ENCODE results near the gene HEYL. TPM values are rescaled to one million over a fixed set of nuclear protein-coding genes. Genes with fewer than 3 reads are reported as not detected.

The HEYL gene
- total RNA-seq, 6 donors from 2014 or later, result 3.8 to 31.9 (median 15.5) TPM

DNA sequence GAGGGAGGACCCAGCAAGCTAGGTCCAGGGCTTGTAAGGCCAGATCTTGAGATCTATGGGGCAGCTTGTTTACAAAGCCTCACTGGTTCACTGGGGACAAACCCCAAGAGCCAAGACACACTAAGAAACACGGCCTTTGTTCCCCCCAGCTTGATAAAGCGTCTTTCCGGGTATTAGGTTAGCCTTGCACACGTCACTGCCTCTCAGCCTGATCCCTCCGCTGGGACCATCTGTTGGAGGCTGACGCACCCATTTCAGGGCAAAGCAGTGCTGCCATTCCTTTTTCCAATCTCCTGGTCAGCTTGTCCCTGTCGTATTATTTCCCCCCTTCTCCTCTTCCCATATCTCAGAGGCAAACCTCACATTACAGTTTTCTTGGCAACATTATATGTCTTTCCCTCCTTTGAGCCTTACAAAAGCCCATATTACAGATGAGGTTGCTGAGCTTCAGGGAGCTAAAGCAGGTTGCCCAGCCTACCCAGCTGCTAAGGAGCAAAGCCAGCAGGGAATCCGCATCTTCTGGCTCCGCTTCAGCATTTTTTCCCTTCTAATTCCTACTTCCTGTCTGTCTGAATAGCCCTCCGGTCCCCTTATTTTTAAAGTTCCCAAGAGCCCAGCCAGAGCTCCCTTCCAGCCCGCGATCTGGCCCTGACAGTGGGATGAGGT is 4.1 kb downstream of the HEYL start:
- TF ChIP-seq POLR2A (IDR thresholded peaks at IDR 0.05), result no peak
- TF ChIP-seq POLR2AphosphoS5 (IDR thresholded peaks at IDR 0.05), result peak in 1 of 2 donors; percentile 33
- 74 to 76% methylated on average over 12 of the region's 12 CpGs for WGBS, 2 donors
- Histone ChIP-seq H3K27me3 (peaks cover 0 to 8% (median 0%) of the 10 kb centered on the region in 4 donors), H3K4me3 (peak overlapping the region in 2 of 4 donors; percentile 0 to 75), H3K36me3 (peaks cover 0 to 13% (median 1%) of the 10 kb centered on the region in 4 donors), H3K27ac (peak overlapping the region; percentile 43 to 62 (median 56)), H3K9me3 (no peaks in the 10 kb centered on the region), H3K4me1 (peaks cover 5 to 34% (median 12%) of the 10 kb centered on the region in 4 donors)
- DNase-seq, result no peak
- ATAC-seq (ENCODE audit: low FRiP score in 2 of 2), result no peak

DNA sequence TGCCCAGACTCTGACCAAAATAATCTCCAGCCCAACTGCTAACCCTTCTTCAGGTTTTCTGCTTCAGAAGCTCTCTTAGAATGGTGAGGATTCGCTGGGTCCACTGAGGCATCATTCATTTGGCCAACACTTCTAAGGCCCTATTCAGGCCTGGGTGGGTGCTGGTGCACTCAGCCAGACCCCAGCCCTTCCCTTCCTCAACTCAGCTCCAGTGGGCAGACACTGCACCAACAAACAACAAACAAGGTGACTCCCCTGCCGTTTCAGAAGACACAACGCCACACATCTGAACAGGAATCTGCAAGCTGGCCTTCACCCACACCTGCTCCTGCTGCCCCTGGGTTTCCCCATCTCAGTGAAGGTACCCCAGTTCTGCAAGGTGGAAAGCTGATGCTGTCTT is 6.0 kb downstream of the HEYL start:
- DNase-seq (no peak), ATAC-seq (ENCODE audit: low FRiP score in 2 of 2) (no peak)
- Histone ChIP-seq H3K4me3 (peak overlapping the region in 3 of 4 donors; percentile 18 to 39 (median 35)), H3K27ac (peak overlapping the region in 3 of 4 donors; percentile 0 to 75 (median 21)), H3K9me3 (no peaks in the 10 kb centered on the region), H3K4me1 (peaks cover 0 to 16% (median 4%) of the 10 kb centered on the region in 4 donors), H3K36me3 (peaks cover 0 to 21% (median 3%) of the 10 kb centered on the region in 4 donors), H3K27me3 (no peaks in the 10 kb centered on the region)
- 94 to 96% methylated on average over 2 to 3 of the region's 3 CpGs for WGBS, 2 donors
- no peak for TF ChIP-seq CTCF (IDR thresholded peaks at IDR 0.05)
- no peak for TF ChIP-seq POLR2A (IDR thresholded peaks at IDR 0.05)
- no peak for TF ChIP-seq EP300 (IDR thresholded peaks at IDR 0.05)
- TF ChIP-seq POLR2AphosphoS5 (IDR thresholded peaks at IDR 0.05), result no peak

DNA sequence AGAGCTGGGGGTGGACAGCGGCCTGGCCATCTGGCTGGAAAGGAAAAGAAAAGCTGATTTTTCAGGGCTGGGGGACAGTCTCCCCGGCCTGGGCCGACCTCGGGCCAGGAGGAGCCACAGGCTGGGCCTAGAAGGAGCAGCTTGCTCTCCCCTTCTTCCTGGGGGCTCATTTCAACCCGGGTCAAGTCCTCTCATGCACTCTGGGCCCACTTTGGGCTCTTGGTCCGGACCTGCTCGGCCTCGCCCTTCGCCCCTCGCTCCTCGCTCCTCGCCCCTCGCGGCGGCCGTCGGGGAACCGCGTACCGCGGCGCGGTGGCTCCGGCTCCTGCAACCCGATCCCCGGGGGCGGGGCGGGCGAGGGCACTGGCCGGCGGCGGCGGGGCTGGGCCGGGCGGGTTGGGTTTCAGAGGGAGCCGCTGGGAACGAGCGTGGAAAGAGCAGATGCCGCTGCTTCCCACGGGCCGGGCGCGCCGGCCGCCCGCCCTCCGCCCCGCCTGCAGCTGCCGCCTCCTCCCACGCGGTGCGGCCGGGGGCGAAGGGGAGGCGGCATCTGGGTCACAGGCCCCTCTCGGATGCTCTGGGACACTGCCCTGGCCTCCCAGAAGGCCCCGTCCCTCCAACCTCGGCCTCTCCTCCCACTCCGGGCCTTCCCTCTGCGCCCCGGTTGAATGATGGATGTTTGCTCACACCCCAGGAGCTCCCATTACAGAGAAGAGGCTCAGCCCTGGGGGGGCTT is 6.6 kb downstream of the HEYL start:
- peak overlapping the region; percentile 54 to 75 (median 68) for H3K27ac ChIP-seq
- no peaks in the 10 kb centered on the region for H3K9me3 ChIP-seq
- no peaks in the 10 kb centered on the region for H3K27me3 ChIP-seq
- peak overlapping the region in 3 of 4 donors; percentile 18 to 39 (median 35) for H3K4me3 ChIP-seq
- WGBS, 2 donors, result 55% methylated on average over 23 of the region's 61 CpGs; no CpG with 5 or more reads in 1 of the 2 donors
- TF ChIP-seq POLR2A (IDR thresholded peaks at IDR 0.05), result no peak
- TF ChIP-seq CTCF (IDR thresholded peaks at IDR 0.05), result no peak
- TF ChIP-seq EP300 (IDR thresholded peaks at IDR 0.05), result no peak
- no peak for TF ChIP-seq POLR2AphosphoS5 (IDR thresholded peaks at IDR 0.05)
- ATAC-seq (ENCODE audit: low FRiP score in 2 of 2), result peak in 1 of 2 donors; percentile 91
- peak; percentile 39 to 93 for DNase-seq
- peaks cover 0 to 22% (median 3%) of the 10 kb centered on the region in 4 donors for H3K36me3 ChIP-seq
- H3K4me1 ChIP-seq, result peaks cover 0 to 14% (median 4%) of the 10 kb centered on the region in 4 donors

GRCh38 chr1:39632323-39632681 is 7.1 kb downstream of the HEYL start:
- Histone ChIP-seq H3K9me3 (no peaks in the 10 kb centered on the region), H3K4me3 (peak overlapping the region in 3 of 4 donors; percentile 18 to 39 (median 35)), H3K27ac (peak overlapping the region; percentile 54 to 75 (median 68)), H3K27me3 (no peaks in the 10 kb centered on the region), H3K36me3 (peaks cover 0 to 27% (median 3%) of the 10 kb centered on the region in 4 donors), H3K4me1 (peaks cover 0 to 14% (median 4%) of the 10 kb centered on the region in 4 donors)
- TF ChIP-seq CTCF (IDR thresholded peaks at IDR 0.05), result no peak
- no peak for TF ChIP-seq POLR2A (IDR thresholded peaks at IDR 0.05)
- no peak for TF ChIP-seq POLR2AphosphoS5 (IDR thresholded peaks at IDR 0.05)
- ATAC-seq (ENCODE audit: low FRiP score in 2 of 2) (no peak), DNase-seq (no peak)
- WGBS, 2 donors, result 86 to 93% methylated on average over 3 to 5 of the region's 5 CpGs

All from upper lobe of left lung (tissue), 6 donors.